Prostate gland (tissue), 2 donors: ENCODE measurements around the gene RET.

Experiments
- POLR2A ChIP-seq: fragments of 450-650 bp; IDR thresholded peaks from one replicate; pipeline ENCODE4 v1.6.1; 2016; ENCODE audit warnings: antibody characterized with exemption, mild to moderate bottlenecking
- POLR2AphosphoS5 ChIP-seq: sonication (generic); formaldehyde crosslinking; IDR thresholded peaks from one replicate; pipeline ENCODE4 v1.6.1; 2017; ENCODE audit warnings: antibody characterized with exemption
- TF ChIP-seq, protein P1 (sequence below), 4 experiments: fragments of 200-600 bp in 2 of 4; fragments of 450-650 bp in 2 of 4; sonication (generic) in 2 of 4; IDR thresholded peaks; 1 replicate in 3 of 4; 2 replicates in 1 of 4; pipeline ENCODE4 v1.5.1; 2016 to 2019; ENCODE audit warnings: antibody characterized with exemption in 4 of 4, mild to moderate bottlenecking in 2 of 4, moderate library complexity in 2 of 4

DNA sequence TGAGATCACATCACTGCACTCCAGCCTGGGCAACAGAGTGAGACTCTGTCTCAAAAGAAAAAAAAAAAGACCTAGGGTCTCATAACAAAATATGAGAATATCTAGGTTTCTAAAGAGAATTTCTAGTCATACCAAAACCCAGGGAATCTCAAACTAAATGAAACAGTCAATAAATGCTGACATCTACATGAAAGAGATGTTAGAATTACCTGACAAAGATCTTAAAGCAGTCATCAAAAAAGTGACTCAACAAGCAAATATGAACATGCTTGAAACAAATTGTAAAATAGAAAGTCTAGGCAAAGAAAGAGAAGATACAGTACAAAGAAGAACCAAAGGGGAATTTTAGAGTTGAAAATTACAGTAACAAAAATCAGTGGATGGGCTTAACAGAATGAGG, 26.9 kb upstream of the RET start:
- TF ChIP-seq, protein P1, sequence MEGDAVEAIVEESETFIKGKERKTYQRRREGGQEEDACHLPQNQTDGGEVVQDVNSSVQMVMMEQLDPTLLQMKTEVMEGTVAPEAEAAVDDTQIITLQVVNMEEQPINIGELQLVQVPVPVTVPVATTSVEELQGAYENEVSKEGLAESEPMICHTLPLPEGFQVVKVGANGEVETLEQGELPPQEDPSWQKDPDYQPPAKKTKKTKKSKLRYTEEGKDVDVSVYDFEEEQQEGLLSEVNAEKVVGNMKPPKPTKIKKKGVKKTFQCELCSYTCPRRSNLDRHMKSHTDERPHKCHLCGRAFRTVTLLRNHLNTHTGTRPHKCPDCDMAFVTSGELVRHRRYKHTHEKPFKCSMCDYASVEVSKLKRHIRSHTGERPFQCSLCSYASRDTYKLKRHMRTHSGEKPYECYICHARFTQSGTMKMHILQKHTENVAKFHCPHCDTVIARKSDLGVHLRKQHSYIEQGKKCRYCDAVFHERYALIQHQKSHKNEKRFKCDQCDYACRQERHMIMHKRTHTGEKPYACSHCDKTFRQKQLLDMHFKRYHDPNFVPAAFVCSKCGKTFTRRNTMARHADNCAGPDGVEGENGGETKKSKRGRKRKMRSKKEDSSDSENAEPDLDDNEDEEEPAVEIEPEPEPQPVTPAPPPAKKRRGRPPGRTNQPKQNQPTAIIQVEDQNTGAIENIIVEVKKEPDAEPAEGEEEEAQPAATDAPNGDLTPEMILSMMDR (IDR thresholded peaks at IDR 0.05), result no peak
- TF ChIP-seq POLR2A (no peak), POLR2AphosphoS5 (no peak)
